ENCODE measurements around the gene RAD51B.
"Not testable (repeated sequence)": the region's sequence is repeated elsewhere in the genome, so short reads cannot be mapped to it uniquely, and the experiment has no call there.

RAD51B gene

GRCh38 chr14:68407285-68407684 is 587.7 kb downstream of the RAD51B start:
- DNase-seq (ENCODE audit: low read depth), result no peak

GRCh38 chr14:68407825-68408224 is 588.2 kb downstream of the RAD51B start:
- no peak for DNase-seq (ENCODE audit: low read depth)

GRCh38 chr14:68408680-68409079 is 589.1 kb downstream of the RAD51B start:
- DNase-seq (ENCODE audit: low read depth), result no peak

- DNase-seq (ENCODE audit: low read depth), result no peak
Observed at GRCh38 chr14:68409387-68409786, 589.8 kb downstream of the RAD51B start.

GRCh38 chr14:68412505-68413465 is 593.2 kb downstream of the RAD51B start:
- no peak for DNase-seq (ENCODE audit: low read depth)

- no peak for DNase-seq (ENCODE audit: low read depth)
Observed at GRCh38 chr14:68413509-68413908, 593.9 kb downstream of the RAD51B start.

GRCh38 chr14:68414121-68414520 is 594.5 kb downstream of the RAD51B start:
- DNase-seq (ENCODE audit: low read depth), result no peak

- DNase-seq (ENCODE audit: low read depth), result no peak
Observed at GRCh38 chr14:68416171-68416570, 596.6 kb downstream of the RAD51B start.

- DNase-seq (ENCODE audit: low read depth), result no peak
Observed at GRCh38 chr14:68417009-68417650, 597.6 kb downstream of the RAD51B start.

- DNase-seq (ENCODE audit: low read depth), result no peak
Observed at GRCh38 chr14:68418174-68419118, 598.9 kb downstream of the RAD51B start.

GRCh38 chr14:68420350-68420749 is 600.8 kb downstream of the RAD51B start:
- no peak for DNase-seq (ENCODE audit: low read depth)

GRCh38 chr14:68421116-68421515 is 601.5 kb downstream of the RAD51B start:
- no peak for DNase-seq (ENCODE audit: low read depth)

- no peak for DNase-seq (ENCODE audit: low read depth)
Observed at GRCh38 chr14:68423686-68424085, 604.1 kb downstream of the RAD51B start.

GRCh38 chr14:68424443-68425172 is 605.0 kb downstream of the RAD51B start:
- no peak for DNase-seq (ENCODE audit: low read depth)

GRCh38 chr14:68426661-68427549 is 607.3 kb downstream of the RAD51B start:
- no peak for DNase-seq (ENCODE audit: low read depth)

- DNase-seq (ENCODE audit: low read depth), result no peak
Observed at GRCh38 chr14:68427550-68427890, 607.9 kb downstream of the RAD51B start.

GRCh38 chr14:68428900-68429299 is 609.3 kb downstream of the RAD51B start:
- DNase-seq (ENCODE audit: low read depth), result not testable (repeated sequence)

- DNase-seq (ENCODE audit: low read depth), result not testable (repeated sequence)
Observed at GRCh38 chr14:68434173-68434572, 614.6 kb downstream of the RAD51B start.

GRCh38 chr14:68435631-68436030 is 616.1 kb downstream of the RAD51B start:
- not testable (repeated sequence) for DNase-seq (ENCODE audit: low read depth)

GRCh38 chr14:68439676-68440075 is 620.1 kb downstream of the RAD51B start:
- DNase-seq (ENCODE audit: low read depth), result no peak

All from HS-5 (cell line).